ENCODE data around the gene LRFN5.

DNA sequence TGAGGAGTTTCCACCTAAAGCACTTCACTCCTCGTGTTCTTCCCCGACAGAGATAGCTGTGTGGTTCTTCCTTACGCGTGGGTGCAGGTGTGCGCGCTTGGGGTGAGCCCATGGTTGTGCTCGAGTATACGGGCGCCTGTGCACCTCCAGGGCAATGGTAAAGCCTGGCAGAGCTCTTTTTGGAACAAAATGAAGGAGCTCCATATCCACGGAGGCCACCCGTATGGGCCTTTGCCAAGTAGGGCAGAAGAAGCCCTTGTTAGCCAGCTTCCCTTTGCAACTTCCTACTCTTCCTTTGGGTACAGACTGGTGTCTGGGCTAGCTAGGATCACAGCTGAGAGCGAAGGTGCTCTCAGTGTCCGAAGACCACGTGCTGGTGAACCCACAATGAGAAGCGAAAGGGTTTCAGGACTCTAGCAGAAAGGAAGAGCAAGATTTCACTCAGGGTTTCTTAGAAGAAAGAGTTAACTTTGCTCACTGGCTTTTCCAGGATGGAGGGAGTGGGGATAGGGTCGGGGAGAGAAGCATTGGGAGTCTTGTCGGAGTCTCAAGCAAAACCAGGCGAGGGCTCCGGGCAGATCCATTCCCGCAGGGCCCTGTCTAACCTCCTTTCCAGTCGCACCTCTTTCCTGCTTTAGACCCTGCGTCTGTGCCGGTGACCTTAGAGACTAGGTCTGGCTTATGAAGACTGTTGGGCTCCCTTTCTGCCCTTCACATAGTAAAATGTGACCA, 960 bp upstream of the LRFN5 start:
- TF ChIP-seq CTCF (IDR thresholded peaks at IDR 0.05) (no peak), POLR2AphosphoS5 (IDR thresholded peaks at IDR 0.05) (no peak)
